GM08714 (cell line): ENCODE data around the gene FLOT2.

Source experiments
- H3K4me3 ChIP-seq: fragments of 200-500 bp; sonication (Bioruptor generic); 2 replicates; pipeline ENCODE4 v1.5.1; 2014; ENCODE audit warnings: mild to moderate bottlenecking, low read length, inconsistent platforms
- ZNF274 ChIP-seq: IDR thresholded peaks from 2 replicates; pipeline ENCODE4 v1.6.1; 2012; ENCODE audit warnings: mild to moderate bottlenecking, low read depth, low read length

Gene FLOT2

GRCh38 chr17:28928061-28928460 is 30.5 kb upstream of the FLOT2 start:
- no peak overlapping the region for H3K4me3 ChIP-seq
- TF ChIP-seq ZNF274 = no peak

- no peak overlapping the region for H3K4me3 ChIP-seq
- no peak for TF ChIP-seq ZNF274
Observed at GRCh38 chr17:28926786-28927185, 29.3 kb upstream of the FLOT2 start.

- no peak overlapping the region for H3K4me3 ChIP-seq
- no peak for TF ChIP-seq ZNF274
Observed at GRCh38 chr17:28926366-28926765, 28.8 kb upstream of the FLOT2 start.

GRCh38 chr17:28925912-28926365 is 28.4 kb upstream of the FLOT2 start:
- TF ChIP-seq ZNF274 = no peak
- no peak overlapping the region for H3K4me3 ChIP-seq

- TF ChIP-seq ZNF274 = no peak
- H3K4me3 ChIP-seq = no peak overlapping the region
Observed at GRCh38 chr17:28920201-28920600, 22.7 kb upstream of the FLOT2 start.

- no peak for TF ChIP-seq ZNF274
- H3K4me3 ChIP-seq = no peak overlapping the region
Observed at GRCh38 chr17:28918295-28918694, 20.8 kb upstream of the FLOT2 start.

GRCh38 chr17:28917465-28917864 is 19.9 kb upstream of the FLOT2 start:
- no peak overlapping the region for H3K4me3 ChIP-seq
- TF ChIP-seq ZNF274 = no peak

- no peak overlapping the region for H3K4me3 ChIP-seq
- no peak for TF ChIP-seq ZNF274
Observed at GRCh38 chr17:28917029-28917428, 19.5 kb upstream of the FLOT2 start.

- TF ChIP-seq ZNF274 = no peak
- no peak overlapping the region for H3K4me3 ChIP-seq
Observed at GRCh38 chr17:28916302-28916934, 18.9 kb upstream of the FLOT2 start.

GRCh38 chr17:28912938-28913333 is 15.4 kb upstream of the FLOT2 start:
- TF ChIP-seq ZNF274 = no peak
- H3K4me3 ChIP-seq = no peak overlapping the region

GRCh38 chr17:28912281-28912937 is 14.9 kb upstream of the FLOT2 start:
- H3K4me3 ChIP-seq = no peak overlapping the region
- no peak for TF ChIP-seq ZNF274

GRCh38 chr17:28911411-28912045 is 14.0 kb upstream of the FLOT2 start:
- TF ChIP-seq ZNF274 = no peak
- H3K4me3 ChIP-seq = no peak overlapping the region

GRCh38 chr17:28910534-28910933 is 13.0 kb upstream of the FLOT2 start:
- H3K4me3 ChIP-seq = no peak overlapping the region
- TF ChIP-seq ZNF274 = no peak

- no peak for TF ChIP-seq ZNF274
- H3K4me3 ChIP-seq = no peak overlapping the region
Observed at GRCh38 chr17:28908640-28909167, 11.2 kb upstream of the FLOT2 start.

GRCh38 chr17:28907709-28908475 is 10.4 kb upstream of the FLOT2 start:
- TF ChIP-seq ZNF274 = no peak
- no peak overlapping the region for H3K4me3 ChIP-seq
